Spleen (tissue), 7 donors: ENCODE measurements around the gene MED9.

Experiments used
- CTCF ChIP-seq, 11 experiments: fragments of 200-600 bp in 7 of 11; fragments of 450-650 bp in 4 of 11; sonication (generic) in 4 of 11; IDR thresholded peaks in 8 of 11; conservative IDR thresholded peaks in 3 of 11; 1 replicate in 7 of 11; 2 replicates in 4 of 11; pipeline versions ENCODE4 v1.4.0 to v1.8.0; 2016 to 2021; ENCODE audit warnings: antibody characterized with exemption in 11 of 11, inconsistent platforms in 4 of 11, mild to moderate bottlenecking in 1 of 11
- POLR2A ChIP-seq, 3 donors: fragments of 450-650 bp; IDR thresholded peaks; one replicate each; pipeline ENCODE4 v1.5.1; 2017; ENCODE audit warnings: antibody characterized with exemption in 3 of 3, mild to moderate bottlenecking in 1 of 3
- donor health status: DM: no; HTN: no; CAD: no; lungs with moderate emphysema.
- donor health status: DM: no; HTN: no; CAD: no.
- donor health status: DM: no; HTN: no; CAD: no.

- no peak for TF ChIP-seq CTCF (IDR thresholded peaks at IDR 0.05 in 8 of 11, conservative IDR thresholded peaks at IDR 0.05 in 3 of 11)
- TF ChIP-seq POLR2A (IDR thresholded peaks at IDR 0.05) = no peak
Observed at GRCh38 chr17:17505610-17506171, 28.9 kb downstream of the MED9 start.
